C4-2B (cell line): ENCODE data around the gene CCND3.

Experiments
- H3K27ac ChIP-seq: fragments of 450-650 bp; 2 replicates; pipeline ENCODE4 v1.5.1; 2017
- ZFX ChIP-seq: fragments of 450-650 bp; IDR thresholded peaks from 2 replicates; pipeline ENCODE4 v1.6.1; 2017
- TF ChIP-seq, protein P1 (sequence below): fragments of 450-650 bp; conservative IDR thresholded peaks from 2 replicates; pipeline ENCODE4 v1.5.1; 2017; ENCODE audit warnings: mild to moderate bottlenecking

Gene CCND3

DNA sequence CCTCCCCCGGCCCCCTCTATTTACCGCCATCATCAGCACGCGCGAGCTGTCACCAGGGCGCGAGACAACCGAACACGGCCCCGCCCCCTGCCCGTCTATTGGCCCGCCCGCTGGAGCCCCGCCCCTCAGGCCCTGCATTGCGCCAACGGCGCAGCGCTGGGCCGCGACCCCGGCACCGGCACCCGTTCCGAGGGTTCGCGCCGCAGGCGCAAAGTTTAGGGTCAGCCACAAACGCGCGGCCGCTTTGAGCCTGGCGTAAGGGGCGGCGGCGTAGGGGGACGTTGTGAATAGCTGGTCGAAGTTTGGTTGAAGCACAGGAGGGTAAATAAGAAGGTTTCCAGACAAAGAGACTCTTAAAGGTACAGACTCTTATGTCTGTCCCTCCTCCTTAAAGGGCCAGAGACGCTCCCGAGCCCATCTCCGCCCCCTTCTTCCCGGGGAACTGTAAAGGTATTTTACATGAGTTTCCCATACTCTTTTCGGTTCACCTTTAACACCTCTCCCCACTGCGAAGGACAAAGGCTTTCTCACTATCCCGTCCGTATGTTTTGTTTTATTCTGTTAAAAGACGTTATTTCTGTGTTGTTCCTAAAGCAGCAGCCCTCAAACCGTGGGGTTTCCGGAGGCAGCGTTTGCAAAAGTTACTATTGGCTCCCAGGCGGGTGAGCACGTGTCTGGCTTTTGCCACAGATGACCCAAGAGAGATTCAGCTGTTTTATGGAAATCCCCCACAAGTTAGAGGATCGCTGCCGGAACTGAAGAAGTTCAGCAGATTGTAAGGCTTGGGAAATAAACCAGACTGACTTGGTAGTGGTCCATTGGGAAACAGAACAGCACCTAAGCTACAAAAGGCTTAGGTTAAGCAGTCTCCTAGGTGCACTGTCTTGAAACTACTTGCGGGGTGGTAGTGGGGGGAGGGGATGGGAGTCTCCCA lies 46.0 kb downstream of the CCND3 start, which contains the start of gene USP49:
Gene USP49 (minus strand): TSS at position 76 of the 934 bp plus-strand sequence. CDS start 88,392 bp downstream, outside the sequence.
- TF ChIP-seq, protein P1, sequence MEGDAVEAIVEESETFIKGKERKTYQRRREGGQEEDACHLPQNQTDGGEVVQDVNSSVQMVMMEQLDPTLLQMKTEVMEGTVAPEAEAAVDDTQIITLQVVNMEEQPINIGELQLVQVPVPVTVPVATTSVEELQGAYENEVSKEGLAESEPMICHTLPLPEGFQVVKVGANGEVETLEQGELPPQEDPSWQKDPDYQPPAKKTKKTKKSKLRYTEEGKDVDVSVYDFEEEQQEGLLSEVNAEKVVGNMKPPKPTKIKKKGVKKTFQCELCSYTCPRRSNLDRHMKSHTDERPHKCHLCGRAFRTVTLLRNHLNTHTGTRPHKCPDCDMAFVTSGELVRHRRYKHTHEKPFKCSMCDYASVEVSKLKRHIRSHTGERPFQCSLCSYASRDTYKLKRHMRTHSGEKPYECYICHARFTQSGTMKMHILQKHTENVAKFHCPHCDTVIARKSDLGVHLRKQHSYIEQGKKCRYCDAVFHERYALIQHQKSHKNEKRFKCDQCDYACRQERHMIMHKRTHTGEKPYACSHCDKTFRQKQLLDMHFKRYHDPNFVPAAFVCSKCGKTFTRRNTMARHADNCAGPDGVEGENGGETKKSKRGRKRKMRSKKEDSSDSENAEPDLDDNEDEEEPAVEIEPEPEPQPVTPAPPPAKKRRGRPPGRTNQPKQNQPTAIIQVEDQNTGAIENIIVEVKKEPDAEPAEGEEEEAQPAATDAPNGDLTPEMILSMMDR = no peak
- no peak for TF ChIP-seq ZFX
- H3K27ac ChIP-seq = peak within 1 kb of the TSS; percentile 62

DNA sequence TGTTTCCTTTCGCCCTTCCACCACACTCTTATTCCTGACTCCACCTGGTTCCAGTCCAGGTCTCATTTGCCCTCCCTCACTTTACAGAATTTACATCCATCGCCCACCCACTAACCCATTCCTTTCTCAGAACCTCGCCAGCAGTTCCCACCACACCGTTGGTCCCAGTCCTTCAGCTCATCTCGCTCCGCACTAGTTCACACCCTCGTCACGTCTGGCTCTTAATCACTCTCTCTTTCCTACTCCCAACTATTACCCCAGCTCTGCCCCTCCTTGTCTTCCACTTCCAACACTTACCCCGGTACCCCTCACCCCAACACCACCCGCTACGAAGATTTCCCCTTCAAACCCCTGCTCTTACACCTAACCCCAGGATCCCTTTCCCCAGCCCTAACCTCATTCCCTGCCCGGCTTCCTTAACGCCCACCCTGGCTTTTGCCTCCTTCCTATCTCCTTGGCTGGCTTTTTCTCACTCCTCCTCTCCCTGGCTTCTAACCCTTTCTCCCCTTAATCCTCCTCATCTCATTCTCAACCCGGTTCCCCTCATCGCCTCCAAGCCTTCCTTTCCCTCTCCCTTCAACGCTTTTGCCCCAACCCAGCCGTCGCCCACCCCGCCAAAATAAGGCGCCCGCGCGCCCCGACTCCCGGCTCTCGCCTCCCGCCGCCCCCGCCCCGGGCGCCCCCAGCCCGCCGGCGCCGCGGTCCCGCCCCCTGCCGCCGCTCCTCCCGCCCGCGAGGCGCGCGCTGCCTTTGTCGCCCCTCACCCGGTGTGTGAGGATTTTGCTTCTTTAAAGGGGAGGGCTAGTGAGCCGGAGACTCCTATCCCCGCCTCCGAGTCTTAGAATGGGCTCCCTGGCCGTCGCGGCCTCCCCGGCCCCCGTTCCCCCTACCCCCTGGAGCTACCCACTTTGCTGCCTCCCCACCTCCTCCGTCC lies 47.0 kb downstream of the CCND3 start:
- TF ChIP-seq, protein P1 = no peak
- no peak for TF ChIP-seq ZFX
- H3K27ac ChIP-seq = peak overlapping the region; percentile 62

DNA sequence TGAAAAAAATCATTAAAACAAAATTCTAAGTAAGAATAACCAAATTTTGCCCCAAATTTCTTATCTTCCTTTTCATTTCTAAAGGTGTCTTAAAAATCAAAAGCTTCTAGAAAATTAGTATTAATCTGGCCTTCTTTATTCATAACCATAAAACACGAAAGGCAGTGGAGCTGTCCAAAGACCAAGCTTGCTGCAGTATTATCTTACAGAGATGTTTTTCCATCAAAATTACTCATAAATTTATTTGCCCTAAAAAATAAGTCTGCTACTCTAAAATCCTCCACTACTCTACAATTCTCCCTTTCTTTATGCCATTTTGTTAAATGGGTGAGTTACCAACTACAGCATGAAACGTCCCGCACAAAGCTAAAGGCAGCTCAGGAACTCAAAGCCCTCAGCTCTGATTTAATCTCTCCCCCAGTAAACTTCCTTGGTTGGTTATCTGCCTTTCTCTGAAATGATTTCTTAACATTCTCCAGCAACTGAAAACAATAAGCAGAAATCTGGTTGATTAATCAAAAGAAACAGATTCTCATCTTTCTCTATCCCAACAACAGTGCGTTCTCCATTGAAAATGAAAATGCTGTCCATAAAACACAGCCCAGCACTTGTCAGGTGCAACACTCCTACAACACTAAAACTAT lies 48.6 kb downstream of the CCND3 start:
- no peak overlapping the region for H3K27ac ChIP-seq
- TF ChIP-seq, protein P1 = no peak

DNA sequence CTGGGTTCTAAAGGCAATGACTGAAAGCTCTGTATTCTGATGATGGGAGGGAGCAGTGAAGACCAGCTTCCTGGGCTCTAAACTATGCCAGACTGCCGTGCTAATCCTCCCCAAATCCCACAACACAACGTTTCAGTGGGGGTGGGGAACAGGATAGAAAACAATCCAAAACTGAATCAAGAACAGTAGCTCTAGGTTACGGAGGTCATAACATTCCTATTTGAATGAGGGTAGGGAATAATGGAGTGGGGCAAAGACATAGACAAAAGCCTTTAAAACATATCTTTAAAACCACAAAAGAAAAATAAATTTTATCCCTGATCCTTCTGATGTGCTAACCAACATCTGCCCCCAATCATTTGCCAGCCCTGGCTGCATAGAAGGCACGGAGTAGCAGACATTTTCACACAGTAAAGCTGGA lies 54.3 kb downstream of the CCND3 start:
- TF ChIP-seq ZFX = no peak
- TF ChIP-seq, protein P1 = no peak
- no peak overlapping the region for H3K27ac ChIP-seq

DNA sequence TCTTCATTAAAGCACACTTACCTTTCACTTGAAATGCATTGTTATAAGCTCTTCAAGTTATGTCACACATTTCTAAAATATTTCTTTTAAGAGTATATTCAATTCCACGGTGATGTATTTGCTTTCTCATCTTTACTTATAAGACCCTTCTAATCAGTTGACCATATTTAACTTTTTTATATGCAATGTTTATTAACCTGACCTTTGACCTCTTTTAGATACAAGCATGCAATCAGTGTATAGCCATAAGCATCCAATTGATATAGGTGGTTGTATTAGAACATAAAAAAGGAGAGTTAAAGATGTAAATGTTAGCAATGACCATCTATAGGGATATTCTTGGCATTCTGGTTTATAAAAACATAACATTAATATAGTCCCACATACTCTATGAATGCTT lies 55.7 kb downstream of the CCND3 start:
- no peak for TF ChIP-seq ZFX
- TF ChIP-seq, protein P1 = no peak
- no peak overlapping the region for H3K27ac ChIP-seq

DNA sequence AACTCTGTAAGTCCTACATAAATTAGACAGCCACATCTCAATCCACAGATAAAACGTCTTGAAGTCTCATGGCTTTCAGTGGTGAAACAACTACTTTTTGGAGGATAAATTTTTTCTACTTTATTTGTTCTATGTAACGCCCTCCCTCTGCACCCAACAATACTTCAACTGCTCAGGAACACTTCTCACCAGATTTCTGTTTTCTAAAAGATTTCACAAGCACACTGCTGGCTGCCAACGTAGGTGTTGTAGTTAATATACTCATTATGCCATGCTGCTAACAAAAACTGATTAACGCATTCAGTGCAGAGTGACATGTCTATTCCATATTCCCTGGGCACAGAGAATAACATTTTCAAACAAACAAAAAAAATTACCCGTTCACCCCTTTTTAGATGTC lies 56.7 kb downstream of the CCND3 start:
- H3K27ac ChIP-seq = no peak overlapping the region
- TF ChIP-seq, protein P1 = no peak
- no peak for TF ChIP-seq ZFX
